GM18909 (cell line): ENCODE measurements around the gene NR1H3.

Experiments
- ATAC-seq: cut with Tn5 transposase; IDR thresholded peaks from one replicate; pipeline ENCODE4 v1.9.1; 2021; ENCODE audit warnings: mild to moderate bottlenecking; ENCODE audit not compliant: unreplicated experiment, poor library complexity

Gene NR1H3

DNA sequence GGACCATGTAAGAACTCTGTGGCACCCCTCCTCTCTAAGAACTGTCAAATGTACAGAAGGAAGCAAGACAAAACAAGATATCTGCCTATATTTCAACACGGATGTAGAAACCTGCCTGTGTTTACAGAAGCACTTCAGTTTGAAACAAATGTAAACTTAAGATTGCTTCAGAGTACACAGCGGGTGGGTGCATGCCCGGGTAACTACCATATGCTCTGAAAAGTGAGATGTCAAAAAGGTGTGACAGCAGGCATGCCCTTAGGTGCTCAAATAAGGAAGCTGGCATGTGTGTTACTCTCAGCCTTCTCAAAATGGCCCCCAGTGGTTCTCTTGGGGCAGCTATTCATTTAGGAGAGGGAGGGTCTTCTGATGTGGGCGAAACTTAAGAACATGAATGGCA is 14.3 kb upstream of the NR1H3 start:
- no peak for ATAC-seq

DNA sequence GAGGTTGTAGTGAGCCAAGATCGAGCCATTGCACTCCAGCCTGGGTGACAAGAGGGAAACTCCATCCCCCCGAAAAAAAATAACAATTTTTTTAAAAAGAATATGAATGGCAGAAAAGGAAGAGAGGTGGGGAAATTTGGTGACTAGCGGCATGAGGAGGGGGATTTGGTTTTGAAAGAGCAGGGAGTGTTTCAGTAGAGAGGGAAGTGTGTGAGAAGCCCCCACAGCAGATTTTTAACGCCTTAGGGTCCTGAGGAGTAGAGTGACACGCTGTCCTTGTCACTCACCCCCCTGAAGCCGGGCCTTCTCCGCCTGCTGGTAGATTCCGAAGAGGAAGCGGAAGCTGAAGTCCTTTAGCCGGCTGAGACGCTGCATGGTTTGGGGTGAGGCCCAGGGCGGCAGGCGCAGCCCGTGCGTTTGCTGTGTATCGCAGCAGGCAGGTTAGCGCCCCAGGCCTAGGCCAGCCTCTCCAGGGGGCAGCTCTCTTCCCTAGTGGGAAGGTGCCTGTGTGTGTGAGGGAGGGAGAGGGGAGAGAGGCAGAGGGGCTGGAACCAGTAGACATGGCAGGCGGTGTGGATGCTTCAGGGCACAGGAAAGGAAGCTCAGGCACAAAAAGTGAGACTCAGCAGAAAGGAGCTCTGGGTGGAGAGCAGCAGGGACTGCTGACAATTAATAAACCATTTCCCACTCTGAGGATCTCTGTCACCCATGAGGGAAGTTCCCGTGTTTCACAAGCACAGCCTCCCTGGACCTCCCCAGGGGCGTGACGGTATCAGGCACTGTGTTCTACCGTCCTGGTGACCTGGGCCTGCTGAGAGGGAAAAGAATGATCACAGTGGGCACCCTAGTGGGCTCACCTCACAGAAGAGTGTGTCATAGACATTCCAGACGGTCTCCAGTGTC is 13.1 kb upstream of the NR1H3 start:
- no peak for ATAC-seq

DNA sequence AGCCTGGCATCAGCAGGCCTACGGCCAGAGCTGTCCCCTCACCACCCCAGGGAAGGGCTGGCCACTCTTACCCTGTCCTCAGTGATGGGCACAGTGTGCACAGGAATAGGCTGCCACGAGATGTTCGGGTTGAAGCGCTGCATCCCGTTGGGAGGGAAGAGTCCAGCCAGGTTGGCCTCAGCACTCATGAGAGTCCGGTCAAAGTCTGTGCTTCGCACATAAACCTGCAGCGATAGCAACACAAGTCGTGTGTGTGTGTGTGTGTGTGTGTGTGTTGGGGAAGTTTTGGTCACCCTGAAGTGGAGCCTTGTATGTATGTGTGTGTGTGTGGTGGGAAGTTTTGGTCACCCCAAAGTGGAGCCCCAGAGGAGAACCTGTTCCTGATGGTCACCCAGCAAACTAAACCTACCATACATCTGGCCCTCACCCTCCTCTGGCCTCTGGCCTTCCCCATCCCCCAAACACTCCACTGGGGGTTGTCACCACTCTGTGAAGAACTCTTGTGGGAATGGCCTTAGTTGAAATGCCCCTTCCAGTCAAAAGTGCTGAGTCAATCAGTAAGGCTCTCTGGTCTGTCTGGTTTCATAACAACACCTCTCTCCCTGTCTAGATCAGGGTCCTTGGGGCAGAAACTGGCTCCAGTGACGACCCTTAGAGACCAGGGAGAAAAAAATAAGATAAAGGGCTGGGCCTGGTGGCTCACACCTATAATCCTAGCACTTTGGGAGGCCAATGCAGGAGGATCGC is 12.0 kb upstream of the NR1H3 start:
- ATAC-seq: no peak

DNA sequence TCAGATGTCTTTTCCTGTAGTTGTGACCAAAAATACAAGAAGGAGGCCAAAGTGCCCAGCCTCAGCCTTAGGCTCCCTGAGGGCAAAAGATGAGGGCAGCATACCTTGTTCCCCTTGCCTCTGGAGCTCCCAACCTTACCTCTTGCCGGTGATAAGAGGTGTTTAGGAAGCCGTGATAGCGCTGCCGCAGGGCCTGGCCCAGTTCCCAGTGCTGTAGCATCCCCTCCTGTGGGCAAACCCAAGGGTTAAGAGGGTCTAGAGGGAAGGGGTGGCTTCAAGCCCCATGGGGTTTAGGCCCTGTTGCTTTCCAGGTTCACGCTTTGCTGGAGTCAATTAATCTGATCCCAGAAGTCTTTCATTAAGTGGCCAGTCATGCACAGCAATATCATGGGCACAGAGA is 10.3 kb upstream of the NR1H3 start:
- ATAC-seq: no peak

DNA sequence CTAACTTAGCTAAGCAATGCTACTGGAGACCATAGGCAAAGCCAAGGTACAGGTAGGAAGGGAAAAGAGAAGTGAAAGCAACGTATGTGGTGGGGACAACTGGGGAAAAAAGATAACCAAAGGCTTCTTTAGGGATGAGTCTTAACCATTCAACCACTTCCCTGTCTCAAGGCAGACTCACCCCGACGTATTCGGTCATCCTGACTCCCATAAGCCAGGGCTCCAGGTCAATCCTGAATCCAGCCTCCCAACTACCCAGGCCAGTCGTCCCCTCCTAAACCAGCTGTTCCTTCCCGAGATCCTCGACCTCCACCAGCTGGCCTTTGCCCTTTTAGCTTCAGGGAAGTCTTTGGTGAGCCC is 9.5 kb upstream of the NR1H3 start:
- peak; percentile 31 for ATAC-seq

DNA sequence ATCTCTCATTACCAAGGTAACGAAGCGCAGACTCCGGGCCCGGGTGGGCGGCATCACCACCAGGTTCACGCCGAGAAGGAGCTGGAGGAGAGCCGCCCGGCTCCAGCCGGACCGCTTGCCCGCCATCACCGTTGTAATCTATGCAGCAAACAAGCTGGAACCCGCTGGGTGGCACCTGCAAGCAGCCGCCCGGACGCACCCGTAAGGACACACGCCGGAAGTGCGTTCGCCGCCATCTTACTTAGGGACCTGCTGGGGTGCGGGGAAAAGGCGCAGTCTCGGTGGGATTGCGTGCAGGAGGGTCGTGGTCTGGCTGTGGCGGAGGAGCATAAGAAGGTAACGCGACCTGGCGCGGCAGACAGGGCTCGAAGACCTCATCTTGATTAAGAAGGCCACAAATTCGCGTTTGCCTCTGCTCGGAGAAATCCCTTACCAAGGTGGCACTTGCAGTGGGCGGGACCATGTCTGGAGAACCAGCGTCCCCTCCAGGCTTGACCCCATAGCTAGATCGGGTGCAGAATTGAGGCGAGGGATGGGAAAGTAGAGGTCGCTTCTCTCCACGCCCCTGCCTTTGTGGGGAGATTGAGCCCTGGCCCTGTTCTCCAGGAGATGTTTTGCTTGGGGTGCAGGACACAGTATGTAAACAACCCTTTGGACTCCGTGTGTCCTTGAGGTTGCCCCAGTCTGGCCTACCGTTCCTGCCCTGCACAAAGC is 9.0 kb upstream of the NR1H3 start, which contains the start of gene ACP2:
TSS of gene ACP2 (minus strand) at position 151 of the 714 bp plus-strand sequence. CDS start at position 126, 25 bp downstream.
- peak; percentile 96 for ATAC-seq

DNA sequence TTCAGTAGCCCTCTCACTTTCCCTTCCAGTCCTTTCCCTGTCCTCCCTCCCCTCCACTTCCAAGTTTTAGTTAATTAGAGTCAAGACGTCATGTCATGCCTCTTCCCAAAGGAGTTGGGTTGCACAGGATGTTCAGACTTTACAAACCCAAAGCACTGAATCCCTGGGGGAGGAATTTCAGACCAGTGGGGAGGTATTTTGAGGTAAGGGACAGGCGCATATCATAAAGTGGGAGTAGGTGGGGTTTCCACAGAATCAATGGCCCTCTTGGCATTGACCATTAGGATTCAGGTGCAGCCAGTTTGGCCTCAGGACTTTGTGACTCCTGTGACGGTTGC is 8.4 kb upstream of the NR1H3 start:
- ATAC-seq: no peak

DNA sequence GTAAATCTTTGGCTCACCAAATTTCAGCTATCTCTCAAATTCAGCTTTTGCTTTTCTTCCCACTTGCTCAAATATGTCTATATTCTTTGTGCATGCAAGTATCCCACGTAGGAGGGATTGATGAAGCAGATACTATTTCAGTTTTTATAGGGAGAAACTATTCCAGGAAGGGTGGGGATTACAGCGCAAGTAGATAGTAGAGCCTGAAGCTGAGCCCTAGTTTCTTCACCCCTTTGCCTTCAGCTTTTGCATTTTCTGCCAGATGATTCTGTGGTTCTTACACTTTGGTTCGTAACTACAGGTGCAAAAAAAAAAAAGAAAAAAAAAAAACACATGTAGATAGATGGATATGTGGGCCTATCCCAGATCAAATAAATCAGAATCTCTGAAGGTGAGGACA is 6.0 kb upstream of the NR1H3 start:
- ATAC-seq: no peak

DNA sequence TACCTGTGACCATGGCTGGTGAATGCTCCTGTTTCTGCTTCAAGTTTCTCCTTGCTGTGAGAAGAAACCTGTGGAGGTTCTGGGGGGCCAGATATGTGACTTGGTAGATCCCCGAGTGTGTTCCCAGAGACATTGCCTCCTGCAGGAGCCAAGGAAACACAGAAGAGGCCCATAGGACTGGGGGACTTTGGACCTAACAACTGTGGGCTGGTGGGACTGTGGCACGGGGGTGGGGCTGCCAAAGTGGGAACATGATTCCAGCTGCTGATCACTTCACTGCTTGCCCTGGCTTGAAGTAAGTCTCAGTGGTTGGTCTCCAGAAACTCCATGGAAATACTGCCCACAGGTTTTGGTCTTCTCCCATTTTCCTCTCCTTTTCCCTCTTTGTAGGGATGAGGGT is 4.1 kb upstream of the NR1H3 start:
- no peak for ATAC-seq

DNA sequence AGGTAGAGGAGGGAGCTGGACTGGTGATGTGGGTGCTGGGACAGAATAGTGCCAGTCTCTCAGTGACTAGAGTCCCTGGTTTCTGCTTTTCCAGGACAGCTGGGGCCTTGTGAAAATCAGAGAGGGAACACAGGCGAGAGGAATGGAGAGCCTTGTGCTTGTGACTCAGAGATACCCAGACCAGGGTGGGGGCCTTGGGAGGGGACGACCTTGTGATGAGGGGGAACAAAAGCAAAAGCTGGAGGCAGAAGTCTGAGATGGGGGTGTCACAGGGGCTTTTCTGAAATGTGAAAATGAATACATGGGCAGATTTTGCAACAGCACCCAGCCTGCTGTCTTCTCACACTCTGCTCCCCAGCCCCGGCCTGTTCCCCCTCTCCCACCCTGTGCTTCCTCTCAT is 3.4 kb upstream of the NR1H3 start:
- ATAC-seq: no peak

DNA sequence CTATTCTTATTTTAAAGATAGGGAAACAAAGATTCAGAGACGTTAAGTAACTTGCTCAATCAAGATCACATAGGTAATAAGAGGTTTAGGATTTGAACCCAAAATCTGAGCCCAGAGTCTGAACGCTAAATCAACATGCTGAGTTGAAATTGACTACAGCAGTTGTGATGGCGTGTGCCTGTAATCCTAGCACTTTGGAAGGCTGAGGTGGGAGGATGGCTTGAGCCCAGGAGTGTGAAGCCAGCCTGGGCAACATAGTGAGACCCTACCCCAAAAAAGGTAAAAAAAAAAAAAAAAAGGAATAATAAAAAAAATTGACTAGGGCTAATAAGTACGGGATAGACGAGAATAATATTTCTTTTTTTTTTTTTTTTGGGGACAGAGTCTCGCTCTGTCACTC is 1.4 kb upstream of the NR1H3 start:
- ATAC-seq: no peak

DNA sequence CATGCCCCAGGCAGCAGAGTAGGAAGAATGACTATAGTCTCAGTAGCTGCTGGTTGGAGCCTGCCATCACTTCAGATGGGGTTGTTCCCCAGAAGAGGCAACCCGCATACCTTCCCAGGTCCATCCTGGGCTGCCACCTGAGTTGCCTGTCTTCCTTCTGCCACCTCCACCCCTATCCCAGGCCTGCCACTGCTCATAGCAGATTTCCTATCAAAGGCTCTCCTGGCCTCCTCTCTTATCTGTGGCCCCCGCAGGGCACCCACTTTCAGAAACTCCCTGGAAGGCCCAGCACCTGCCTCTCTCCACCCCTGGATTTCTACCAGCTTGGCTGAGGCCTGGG is 649 bp upstream of the NR1H3 start:
- no peak for ATAC-seq

DNA sequence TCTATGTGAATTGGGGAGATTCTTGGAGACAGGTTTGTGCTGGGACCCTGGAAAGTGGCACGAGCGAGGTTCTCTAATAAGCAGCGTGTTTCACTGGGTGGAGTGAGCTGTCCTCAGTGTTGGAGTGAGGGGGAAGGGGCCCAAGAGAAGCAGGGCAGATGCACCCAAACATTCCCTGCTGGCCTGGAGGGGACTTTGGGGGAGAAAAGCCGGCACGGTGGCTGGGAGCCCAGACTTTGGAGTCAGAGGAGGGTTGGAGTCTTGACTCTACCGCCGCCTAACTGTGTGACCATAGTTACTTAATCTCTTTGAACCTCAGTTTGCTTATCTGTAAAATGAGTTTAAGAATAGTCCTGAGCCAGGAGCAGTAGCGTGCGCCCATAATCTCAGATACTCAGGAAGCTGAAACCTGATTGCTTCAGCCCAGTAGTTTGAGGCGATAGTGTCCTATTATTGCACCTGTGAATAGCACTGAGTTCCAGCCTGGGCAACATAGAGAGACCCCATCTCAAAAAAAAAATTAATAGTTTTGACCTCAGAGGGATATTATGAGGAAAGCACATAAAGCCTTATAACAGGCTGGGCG is 614 bp downstream of the NR1H3 start:
- ATAC-seq: no peak

DNA sequence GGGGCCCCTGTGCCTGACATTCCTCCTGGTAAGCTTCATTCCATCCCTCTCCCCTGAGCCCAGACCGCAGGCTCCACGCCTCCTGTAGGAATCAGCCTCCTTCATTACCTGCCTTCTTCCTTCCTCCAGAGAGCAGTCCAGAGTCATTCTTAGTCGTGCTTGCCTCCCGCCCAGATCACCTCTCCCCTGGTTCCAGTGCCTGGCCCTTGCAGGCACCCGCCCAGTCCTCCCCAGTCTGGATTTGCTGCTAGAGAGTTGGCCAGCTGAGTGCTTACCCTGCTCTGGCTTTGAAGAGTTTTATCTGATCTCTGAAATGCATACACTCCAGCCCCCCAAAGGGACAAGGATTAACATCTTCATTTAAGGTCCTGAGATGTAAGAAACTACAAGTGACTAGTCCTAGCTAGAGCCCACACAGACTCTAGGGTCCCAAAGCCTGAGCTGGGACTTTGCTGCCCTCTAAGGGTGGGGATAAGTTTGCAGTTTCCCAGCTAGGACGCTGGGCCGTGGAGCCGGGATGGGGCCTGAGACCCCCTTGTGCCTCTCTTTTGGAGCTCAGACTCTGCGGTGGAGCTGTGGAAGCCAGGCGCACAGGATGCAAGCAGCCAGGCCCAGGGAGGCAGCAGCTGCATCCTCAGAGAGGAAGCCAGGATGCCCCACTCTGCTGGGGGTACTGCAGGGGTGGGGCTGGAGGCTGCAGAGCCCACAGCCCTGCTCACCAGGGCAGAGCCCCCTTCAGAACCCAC is 1.6 kb downstream of the NR1H3 start:
- no peak for ATAC-seq

DNA sequence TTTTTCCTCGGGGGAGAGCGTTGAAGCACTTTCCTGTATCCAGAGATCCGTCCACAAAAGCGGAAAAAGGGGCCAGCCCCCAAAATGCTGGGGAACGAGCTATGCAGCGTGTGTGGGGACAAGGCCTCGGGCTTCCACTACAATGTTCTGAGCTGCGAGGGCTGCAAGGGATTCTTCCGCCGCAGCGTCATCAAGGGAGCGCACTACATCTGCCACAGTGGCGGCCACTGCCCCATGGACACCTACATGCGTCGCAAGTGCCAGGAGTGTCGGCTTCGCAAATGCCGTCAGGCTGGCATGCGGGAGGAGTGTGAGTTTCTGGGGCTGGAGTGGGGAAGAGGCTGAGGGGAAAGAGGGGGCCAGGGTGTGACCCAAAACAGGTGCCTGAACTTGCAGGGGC is 2.6 kb downstream of the NR1H3 start:
- ATAC-seq: no peak

DNA sequence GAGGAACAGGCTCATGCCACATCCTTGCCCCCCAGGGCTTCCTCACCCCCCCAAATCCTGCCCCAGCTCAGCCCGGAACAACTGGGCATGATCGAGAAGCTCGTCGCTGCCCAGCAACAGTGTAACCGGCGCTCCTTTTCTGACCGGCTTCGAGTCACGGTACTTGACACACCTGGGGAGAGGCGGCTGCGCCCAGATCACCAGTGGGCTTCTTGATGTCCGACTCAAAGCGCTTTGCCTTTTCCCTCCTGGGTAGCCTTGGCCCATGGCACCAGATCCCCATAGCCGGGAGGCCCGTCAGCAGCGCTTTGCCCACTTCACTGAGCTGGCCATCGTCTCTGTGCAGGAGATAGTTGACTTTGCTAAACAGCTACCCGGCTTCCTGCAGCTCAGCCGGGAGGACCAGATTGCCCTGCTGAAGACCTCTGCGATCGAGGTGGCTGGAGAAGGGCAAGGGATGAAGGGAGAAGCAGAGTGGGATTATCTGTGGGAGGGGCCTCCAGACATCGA is 3.5 kb downstream of the NR1H3 start:
- ATAC-seq: no peak

DNA sequence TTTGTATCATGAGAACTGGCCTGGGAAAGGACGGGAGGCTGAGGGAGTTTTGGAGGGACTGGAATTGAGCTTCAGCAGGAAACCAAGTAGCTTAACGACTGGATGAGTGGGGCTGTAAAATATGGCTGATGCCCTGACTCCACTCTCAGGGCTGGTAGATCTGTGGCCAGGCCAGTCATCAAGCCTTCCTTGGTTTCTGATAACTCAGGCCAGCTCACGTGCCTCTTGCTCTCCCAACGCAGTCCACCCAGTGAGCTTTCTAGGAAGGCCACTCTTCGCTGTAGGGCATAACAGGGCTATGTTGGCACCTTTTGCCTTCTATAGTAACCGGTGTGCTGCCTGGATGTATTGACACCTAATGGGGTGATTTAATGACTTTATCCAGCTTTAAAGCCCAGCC is 6.3 kb downstream of the NR1H3 start:
- ATAC-seq: no peak

DNA sequence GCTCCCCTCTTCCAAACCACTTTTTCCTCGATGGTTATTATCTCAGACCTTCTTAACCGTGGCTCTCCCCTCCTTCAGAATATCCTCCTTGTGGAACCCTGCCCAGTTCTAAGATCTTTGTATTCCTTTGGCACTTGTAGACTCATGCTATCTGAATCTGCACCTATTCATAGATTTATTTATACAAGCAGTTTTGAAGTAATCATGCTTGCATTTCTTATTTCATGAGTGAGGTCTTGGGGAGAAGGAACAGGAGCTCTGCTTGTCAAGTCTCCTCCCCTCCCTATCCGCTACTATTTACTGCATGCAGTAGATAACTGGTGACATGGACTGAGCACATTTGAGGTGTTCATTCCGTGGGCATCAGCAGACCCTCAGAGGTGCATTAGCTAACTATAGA is 6.7 kb downstream of the NR1H3 start:
- ATAC-seq: no peak

DNA sequence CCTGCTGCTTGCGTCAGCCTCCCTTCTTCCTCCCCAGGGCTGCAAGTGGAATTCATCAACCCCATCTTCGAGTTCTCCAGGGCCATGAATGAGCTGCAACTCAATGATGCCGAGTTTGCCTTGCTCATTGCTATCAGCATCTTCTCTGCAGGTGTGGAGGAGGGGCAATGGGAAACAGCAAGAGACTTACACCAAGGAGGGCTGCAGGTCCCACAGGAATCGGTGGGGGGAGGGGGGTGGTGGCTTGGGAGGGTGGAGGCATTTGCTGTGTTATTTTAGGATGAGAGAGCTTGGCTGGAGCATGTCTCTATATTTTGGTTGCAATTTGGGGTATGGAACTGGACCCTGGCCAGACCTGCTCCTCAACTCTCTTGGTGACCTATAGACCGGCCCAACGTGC is 10.1 kb downstream of the NR1H3 start:
- ATAC-seq: no peak

DNA sequence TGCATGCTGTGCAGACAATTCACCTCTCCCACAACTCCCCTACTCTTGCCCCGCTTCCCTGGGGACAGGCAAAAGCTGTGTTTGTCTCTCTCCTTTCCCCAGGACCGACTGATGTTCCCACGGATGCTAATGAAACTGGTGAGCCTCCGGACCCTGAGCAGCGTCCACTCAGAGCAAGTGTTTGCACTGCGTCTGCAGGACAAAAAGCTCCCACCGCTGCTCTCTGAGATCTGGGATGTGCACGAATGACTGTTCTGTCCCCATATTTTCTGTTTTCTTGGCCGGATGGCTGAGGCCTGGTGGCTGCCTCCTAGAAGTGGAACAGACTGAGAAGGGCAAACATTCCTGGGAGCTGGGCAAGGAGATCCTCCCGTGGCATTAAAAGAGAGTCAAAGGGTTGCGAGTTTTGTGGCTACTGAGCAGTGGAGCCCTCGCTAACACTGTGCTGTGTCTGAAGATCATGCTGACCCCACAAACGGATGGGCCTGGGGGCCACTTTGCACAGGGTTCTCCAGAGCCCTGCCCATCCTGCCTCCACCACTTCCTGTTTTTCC is 10.7 kb downstream of the NR1H3 start:
- no peak for ATAC-seq
